NOMO-1 (cell line): ENCODE measurements around the gene SLBP.

ENCODE experiments used
- DNase-seq, 2 experiments: peaks; one replicate each; lab custom pipeline; 2025; ENCODE audit not compliant: unreplicated experiment in 2 of 2; lab: John Stamatoyannopoulos, UW

The SLBP gene

DNA sequence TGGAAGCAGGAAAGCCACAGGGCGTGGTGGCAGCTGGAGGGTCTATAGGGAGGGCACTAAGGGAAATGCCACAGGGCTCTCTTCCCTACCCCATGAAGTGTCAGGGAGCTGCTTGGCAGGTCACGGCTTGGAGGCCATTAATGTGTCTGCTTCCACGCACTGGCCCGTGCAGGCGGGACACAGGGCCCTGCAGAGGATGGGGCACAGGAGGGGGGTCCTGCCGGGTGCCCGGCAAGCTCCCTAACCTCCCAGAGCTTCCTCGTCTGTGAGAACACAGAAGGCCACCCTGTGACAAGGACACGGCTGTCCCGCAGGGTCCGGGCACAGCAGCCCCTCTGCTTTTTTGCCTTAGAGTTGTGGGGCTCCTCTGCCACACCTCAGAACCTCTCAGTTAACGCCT, 53.5 kb downstream of the SLBP start:
- no peak for DNase-seq

DNA sequence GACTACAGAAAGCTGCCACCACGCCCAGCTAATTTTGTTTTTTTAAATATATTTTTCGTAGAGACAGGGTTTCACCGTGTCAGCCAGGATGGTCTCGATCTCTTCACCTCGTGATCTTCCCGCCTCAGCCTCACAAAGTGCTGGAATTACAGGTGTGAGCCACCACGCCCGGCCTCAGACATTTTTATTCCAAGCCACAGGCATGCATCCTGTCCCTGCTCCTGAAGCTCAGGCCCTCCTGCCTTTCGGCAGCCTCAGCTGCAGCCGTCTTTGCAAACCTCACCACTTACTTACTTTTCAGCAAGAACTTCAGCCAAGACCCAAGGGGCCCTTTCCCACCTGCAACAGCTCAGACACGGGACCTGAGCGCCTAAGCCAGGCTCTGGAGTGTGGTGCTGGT, 54.0 kb downstream of the SLBP start:
- DNase-seq: no peak

DNA sequence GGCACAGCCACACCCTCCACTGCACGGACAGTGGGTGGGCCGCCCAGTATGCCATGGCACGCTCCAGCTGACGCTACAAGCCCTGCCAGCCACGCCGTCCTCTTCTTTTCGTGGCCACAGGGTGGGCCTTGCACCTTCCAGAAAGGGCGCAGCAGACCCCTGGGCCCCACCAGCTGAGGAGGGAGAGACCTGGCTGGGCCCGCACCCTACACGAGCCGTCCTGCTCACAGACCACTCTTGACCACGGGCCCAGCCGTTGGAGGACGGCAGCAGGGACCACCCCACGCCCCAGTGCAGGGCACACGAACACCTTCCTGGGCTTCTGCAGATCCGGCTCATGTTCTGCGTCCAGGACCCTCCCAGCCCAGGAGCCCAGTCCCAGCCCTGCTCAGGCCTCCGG, 55.1 kb downstream of the SLBP start:
- no peak for DNase-seq

DNA sequence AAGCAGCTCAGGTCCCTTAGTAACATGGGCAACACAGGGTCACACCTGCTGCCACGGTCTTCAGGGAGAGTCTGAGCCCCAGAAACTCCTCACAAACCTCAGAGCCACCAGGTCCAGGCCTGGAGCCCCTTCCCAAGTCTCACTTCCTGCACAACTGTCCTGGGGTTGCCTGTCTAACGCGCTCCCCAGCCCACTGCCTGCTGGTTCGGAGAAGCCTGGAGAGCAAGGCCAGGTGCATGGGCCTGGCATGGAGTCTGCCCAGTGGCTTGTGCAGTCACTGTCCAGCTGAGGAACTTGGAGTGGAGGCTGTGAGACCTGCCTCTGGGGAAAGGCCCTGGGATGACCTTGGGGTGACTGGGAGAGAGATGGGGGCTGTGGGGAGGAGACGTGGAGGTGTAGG, 56.0 kb downstream of the SLBP start:
- no peak for DNase-seq

DNA sequence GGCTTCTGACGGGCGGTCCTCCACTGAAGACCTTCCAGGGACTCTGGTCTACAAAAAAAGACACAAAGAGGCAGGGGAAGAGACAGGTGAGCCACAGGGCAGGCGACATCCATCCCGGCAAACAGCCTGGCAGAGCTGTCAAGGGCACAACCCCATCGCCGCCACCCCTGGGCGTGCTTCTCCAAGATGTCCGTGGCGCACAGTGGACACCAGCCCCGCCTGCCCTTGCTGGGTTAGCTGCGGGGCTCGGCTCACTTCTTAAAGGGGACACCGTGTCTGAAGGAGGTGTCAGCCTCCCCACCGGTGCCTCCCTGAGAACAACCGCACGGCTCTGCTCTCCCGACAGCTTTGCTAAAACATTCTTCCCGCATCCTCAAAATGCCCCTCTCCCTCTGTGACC, 56.4 kb downstream of the SLBP start:
- no peak for DNase-seq

DNA sequence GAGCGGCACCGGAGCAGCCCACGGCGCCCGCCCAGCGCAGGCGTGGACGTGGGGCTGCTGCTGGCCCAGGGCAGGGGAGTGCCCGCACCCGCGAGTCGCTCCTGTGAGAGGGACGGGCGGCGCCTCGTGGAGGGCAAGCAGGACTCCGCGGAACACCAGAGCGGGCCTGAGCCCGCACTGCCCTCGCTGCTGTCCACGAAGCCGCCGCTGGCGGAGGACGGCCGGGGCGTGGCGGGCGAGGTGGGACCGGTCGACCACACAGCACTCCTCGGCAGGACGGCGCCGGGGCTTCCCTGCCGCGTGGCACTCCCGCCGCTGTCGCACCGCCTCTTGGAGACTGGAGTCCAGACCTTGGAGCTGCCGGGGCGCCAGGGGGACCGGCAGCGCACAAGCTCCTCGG, 57.0 kb downstream of the SLBP start:
- DNase-seq: no peak

GRCh38 chr4:1654216-1654955, 57.7 kb downstream of the SLBP start:
- no peak for DNase-seq

DNA sequence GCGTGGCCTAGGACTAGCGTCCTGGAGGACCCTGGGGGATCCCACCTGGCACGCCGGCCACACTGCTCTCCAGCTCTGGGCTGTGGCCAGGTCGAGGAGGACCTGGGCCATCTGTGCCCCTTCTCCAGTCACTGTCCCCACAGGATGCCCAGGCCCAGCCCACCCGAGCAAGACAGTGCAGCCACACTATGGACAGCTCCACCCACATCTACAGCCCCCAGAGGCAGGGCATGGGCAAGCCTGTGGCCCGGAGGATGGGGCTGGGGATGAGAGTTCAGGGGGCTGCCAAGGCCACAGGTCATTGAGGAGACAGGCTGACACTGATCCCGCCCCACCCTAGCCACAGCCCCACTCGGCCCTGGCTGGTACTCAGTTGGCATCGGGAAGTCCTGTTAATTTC, 58.3 kb downstream of the SLBP start:
- DNase-seq: no peak

- no peak for DNase-seq
Measured at GRCh38 chr4:1652088-1652487, 60.0 kb downstream of the SLBP start.

- no peak for DNase-seq
Measured at GRCh38 chr4:1651609-1652008, 60.5 kb downstream of the SLBP start.

DNA sequence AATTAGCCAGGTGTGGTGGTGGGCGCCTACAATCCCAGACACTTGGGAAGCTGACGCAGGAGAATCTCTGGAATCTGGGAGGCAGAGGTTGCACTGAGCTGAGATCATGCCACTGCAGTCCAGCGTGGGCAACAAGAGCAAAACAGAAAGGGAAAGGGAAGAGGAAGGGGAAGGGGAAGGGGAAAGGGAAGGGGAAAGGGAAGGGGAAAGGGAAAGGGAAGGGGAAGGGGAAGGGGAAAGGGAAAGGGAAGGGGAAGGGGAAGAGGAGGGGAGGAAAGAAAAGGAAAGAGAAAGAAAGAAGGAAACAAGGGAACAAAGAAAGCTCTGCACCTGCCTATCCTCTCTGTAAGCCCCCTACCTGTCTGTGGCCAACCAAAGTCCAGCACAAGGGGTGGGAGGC, 63.2 kb downstream of the SLBP start:
- no peak for DNase-seq

GRCh38 chr4:1647432-1647831, 64.7 kb downstream of the SLBP start:
- DNase-seq: no peak

GRCh38 chr4:1646690-1647089, 65.4 kb downstream of the SLBP start:
- DNase-seq: no peak

DNA sequence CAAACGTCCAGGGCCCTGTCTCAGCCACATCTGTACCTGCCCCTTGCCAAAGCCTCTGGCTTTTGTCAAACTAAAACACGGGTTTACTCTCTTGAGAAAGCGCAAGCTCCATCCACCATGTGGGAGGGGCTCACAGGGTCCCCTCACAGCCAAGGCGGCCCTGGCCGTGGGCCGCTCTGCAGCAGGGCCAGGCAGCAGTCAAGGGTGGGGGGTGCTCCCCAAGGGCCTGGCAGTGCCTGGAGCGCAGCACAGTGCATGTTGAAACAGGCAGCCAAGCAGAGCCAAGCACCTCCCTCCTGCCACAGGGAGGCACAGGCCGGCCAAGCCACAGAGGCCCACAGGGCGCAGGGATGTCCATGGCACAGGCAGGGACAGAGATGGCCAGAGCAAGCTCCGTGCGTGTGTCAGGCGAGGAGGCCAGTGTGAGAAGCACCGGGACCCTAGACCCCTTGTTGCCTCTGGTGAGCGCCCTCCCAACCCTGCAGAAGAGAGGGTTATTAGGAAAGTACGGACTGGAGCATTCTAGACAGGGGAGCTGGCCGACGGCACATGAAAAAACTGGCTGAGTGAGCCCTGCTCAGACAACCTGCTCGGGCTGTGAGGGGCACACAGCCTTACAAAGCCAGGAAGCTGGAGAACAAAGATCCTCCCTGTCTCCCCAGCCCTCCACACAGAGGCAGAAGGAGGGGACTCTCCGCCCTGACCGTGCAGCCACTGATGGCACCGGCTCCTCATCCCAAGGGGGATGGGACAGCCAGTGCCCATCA, 67.0 kb downstream of the SLBP start:
- no peak for DNase-seq

GRCh38 chr4:1643971-1644735, 68.0 kb downstream of the SLBP start:
- DNase-seq: no peak
